ENCODE measurements around the gene HSD17B12.
"Not testable (repeated sequence)": the region's sequence is repeated elsewhere in the genome, so short reads cannot be mapped to it uniquely, and the experiment has no call there.

HSD17B12 gene

GRCh38 chr11:43680521-43681400 is at the start of gene HSD17B12:
Gene HSD17B12, plus strand, starts transcription at chr11:43680738. Its CDS starts 90 bp downstream, at chr11:43680828.
- in situ Hi-C loops (cut with MboI; ENCODE audit: low sequenced_read_pairs), result no loop called here

- in situ Hi-C loops (cut with MboI; ENCODE audit: low sequenced_read_pairs), result no loop called here
These were observed 48.8 kb upstream of the HSD17B12 start for GRCh38 chr11:43631732-43632131.

GRCh38 chr11:43632181-43632580 is 48.4 kb upstream of the HSD17B12 start:
- in situ Hi-C loops (cut with MboI; ENCODE audit: low sequenced_read_pairs), result no loop called here

- in situ Hi-C loops (cut with MboI; ENCODE audit: low sequenced_read_pairs), result no loop called here
These were observed 41.8 kb upstream of the HSD17B12 start for GRCh38 chr11:43638717-43639116.

GRCh38 chr11:43639224-43639623 is 41.3 kb upstream of the HSD17B12 start:
- in situ Hi-C loops (cut with MboI; ENCODE audit: low sequenced_read_pairs), result no loop called here

- in situ Hi-C loops (cut with MboI; ENCODE audit: low sequenced_read_pairs), result no loop called here
These were observed 40.6 kb upstream of the HSD17B12 start for GRCh38 chr11:43639920-43640319.

GRCh38 chr11:43643898-43644620 is 36.5 kb upstream of the HSD17B12 start:
- in situ Hi-C loops (cut with MboI; ENCODE audit: low sequenced_read_pairs), result no loop called here

GRCh38 chr11:43644621-43645299 is 35.8 kb upstream of the HSD17B12 start:
- in situ Hi-C loops (cut with MboI; ENCODE audit: low sequenced_read_pairs), result no loop called here

- in situ Hi-C loops (cut with MboI; ENCODE audit: low sequenced_read_pairs), result no loop called here
These were observed 33.8 kb upstream of the HSD17B12 start for GRCh38 chr11:43646767-43647166.

- in situ Hi-C loops (cut with MboI; ENCODE audit: low sequenced_read_pairs), result no loop called here
These were observed 31.6 kb upstream of the HSD17B12 start for GRCh38 chr11:43648888-43649287.

- in situ Hi-C loops (cut with MboI; ENCODE audit: low sequenced_read_pairs), result no loop called here
These were observed 31.0 kb upstream of the HSD17B12 start for GRCh38 chr11:43649501-43649900.

- in situ Hi-C loops (cut with MboI; ENCODE audit: low sequenced_read_pairs), result no loop called here
These were observed 30.6 kb upstream of the HSD17B12 start for GRCh38 chr11:43649921-43650320.

- in situ Hi-C loops (cut with MboI; ENCODE audit: low sequenced_read_pairs), result not testable (repeated sequence)
These were observed 17.5 kb upstream of the HSD17B12 start for GRCh38 chr11:43663018-43663417.

GRCh38 chr11:43664295-43664694 is 16.2 kb upstream of the HSD17B12 start:
- in situ Hi-C loops (cut with MboI; ENCODE audit: low sequenced_read_pairs), result no loop called here

GRCh38 chr11:43671284-43671683 is 9.3 kb upstream of the HSD17B12 start:
- in situ Hi-C loops (cut with MboI; ENCODE audit: low sequenced_read_pairs), result not testable (repeated sequence)

- in situ Hi-C loops (cut with MboI; ENCODE audit: low sequenced_read_pairs), result no loop called here
These were observed 6.0 kb upstream of the HSD17B12 start for GRCh38 chr11:43674560-43674959.

GRCh38 chr11:43676933-43677332 is 3.6 kb upstream of the HSD17B12 start:
- in situ Hi-C loops (cut with MboI; ENCODE audit: low sequenced_read_pairs), result no loop called here

- in situ Hi-C loops (cut with MboI; ENCODE audit: low sequenced_read_pairs), result no loop called here
These were observed 934 bp downstream of the HSD17B12 start for GRCh38 chr11:43681401-43681942.

- in situ Hi-C loops (cut with MboI; ENCODE audit: low sequenced_read_pairs), result not testable (repeated sequence)
These were observed 1.5 kb downstream of the HSD17B12 start for GRCh38 chr11:43682081-43682480.

- in situ Hi-C loops (cut with MboI; ENCODE audit: low sequenced_read_pairs), result no loop called here
These were observed 4.9 kb downstream of the HSD17B12 start for GRCh38 chr11:43685440-43685839.

GRCh38 chr11:43686207-43686606 is 5.7 kb downstream of the HSD17B12 start:
- in situ Hi-C loops (cut with MboI; ENCODE audit: low sequenced_read_pairs), result no loop called here
